ENCODE results near the gene IL1RN. TPM values are rescaled to one million over a fixed set of nuclear protein-coding genes. Genes with fewer than 3 reads are reported as not detected.

The IL1RN gene
- total RNA-seq, 1 donor from 2014 or later, result 11.0 TPM

GRCh38 chr2:113171334-113172075 lies 44.1 kb downstream of the IL1RN start:
- Mint-ChIP-seq H3K4me3 (no peak overlapping the region), H3K9me3 (no peaks in the 10 kb centered on the region), H3K4me1 (ENCODE audit: unreplicated experiment) (peaks cover 11% of the 10 kb centered on the region), H3K36me3 (peaks cover 4% of the 10 kb centered on the region), H3K27ac (no peak overlapping the region), H3K27me3 (no peaks in the 10 kb centered on the region)
- no peak for DNase-seq (ENCODE audit: extremely low spot score, unreplicated experiment)
- TF ChIP-seq CTCF (conservative IDR thresholded peaks at IDR 0.05), result no peak

- TF ChIP-seq CTCF (conservative IDR thresholded peaks at IDR 0.05), result no peak
- no peak for DNase-seq (ENCODE audit: extremely low spot score, unreplicated experiment)
- Mint-ChIP-seq H3K4me1 (ENCODE audit: unreplicated experiment) (peaks cover 6% of the 10 kb centered on the region), H3K4me3 (no peak overlapping the region), H3K27ac (no peak overlapping the region), H3K9me3 (no peaks in the 10 kb centered on the region), H3K27me3 (no peaks in the 10 kb centered on the region), H3K36me3 (peaks cover 4% of the 10 kb centered on the region)
Measured at GRCh38 chr2:113172721-113173541, 45.5 kb downstream of the IL1RN start.

- Mint-ChIP-seq H3K4me3 (no peak within 1 kb of the TSS), H3K9me3 (no peaks in the 10 kb centered on the region), H3K27ac (peak within 1 kb of the TSS; percentile 15), H3K4me1 (ENCODE audit: unreplicated experiment) (peaks cover 12% of the 10 kb centered on the region), H3K36me3 (peaks cover 4% of the 10 kb centered on the region), H3K27me3 (no peaks in the 10 kb centered on the region)
- no peak for DNase-seq (ENCODE audit: extremely low spot score, unreplicated experiment)
- TF ChIP-seq CTCF (conservative IDR thresholded peaks at IDR 0.05), result no peak
Measured at GRCh38 chr2:113173542-113174375, 46.4 kb downstream of the IL1RN start, which contains the start of gene PSD4. PSD4 (plus strand) TSS chr2:113173971; CDS start chr2:113182457, 8,486 bp downstream.

GRCh38 chr2:113174376-113174750 lies 47.0 kb downstream of the IL1RN start:
- DNase-seq (ENCODE audit: extremely low spot score, unreplicated experiment), result no peak
- Mint-ChIP-seq H3K4me1 (ENCODE audit: unreplicated experiment) (peaks cover 12% of the 10 kb centered on the region), H3K36me3 (peaks cover 4% of the 10 kb centered on the region), H3K27ac (peak overlapping the region; percentile 15), H3K4me3 (no peak overlapping the region), H3K27me3 (no peaks in the 10 kb centered on the region), H3K9me3 (no peaks in the 10 kb centered on the region)
- no peak for TF ChIP-seq CTCF (conservative IDR thresholded peaks at IDR 0.05)

- Mint-ChIP-seq H3K4me3 (no peak overlapping the region), H3K36me3 (no peaks in the 10 kb centered on the region), H3K9me3 (no peaks in the 10 kb centered on the region), H3K4me1 (ENCODE audit: unreplicated experiment) (peaks cover 13% of the 10 kb centered on the region), H3K27me3 (no peaks in the 10 kb centered on the region), H3K27ac (peak overlapping the region; percentile 15)
- TF ChIP-seq CTCF (conservative IDR thresholded peaks at IDR 0.05), result no peak
- no peak for DNase-seq (ENCODE audit: extremely low spot score, unreplicated experiment)
Measured at GRCh38 chr2:113175042-113175628, 47.7 kb downstream of the IL1RN start.

Data from type B pancreatic cell (in vitro differentiated cells).